Astrocyte of the spinal cord (primary cell): ENCODE data around the gene PRM1.
A peak's percentile ranks its signal among the peaks of the same experiment; 100 is the strongest.

ENCODE experiments used
- DNase-seq: peaks from one replicate; pipeline ENCODE4 v3.0.0; 2011; ENCODE audit warnings: low read depth, low spot score
- H3K4me3 ChIP-seq: 2 replicates; pipeline ENCODE4 v1.5.1; 2011; ENCODE audit warnings: low read depth, mild to moderate bottlenecking, low read length, moderate library complexity
- in situ Hi-C: cut with HindIII; loops from 2 replicates; pipeline ENCODE4 v1.10.0; 2017; ENCODE audit warnings: low sequenced_read_pairs
- TF ChIP-seq, protein P1 (sequence below): IDR thresholded peaks from 2 replicates; pipeline ENCODE4 v1.5.1; 2012; ENCODE audit warnings: low read depth, mild to moderate bottlenecking, low read length, inconsistent platforms

PRM1 gene

DNA sequence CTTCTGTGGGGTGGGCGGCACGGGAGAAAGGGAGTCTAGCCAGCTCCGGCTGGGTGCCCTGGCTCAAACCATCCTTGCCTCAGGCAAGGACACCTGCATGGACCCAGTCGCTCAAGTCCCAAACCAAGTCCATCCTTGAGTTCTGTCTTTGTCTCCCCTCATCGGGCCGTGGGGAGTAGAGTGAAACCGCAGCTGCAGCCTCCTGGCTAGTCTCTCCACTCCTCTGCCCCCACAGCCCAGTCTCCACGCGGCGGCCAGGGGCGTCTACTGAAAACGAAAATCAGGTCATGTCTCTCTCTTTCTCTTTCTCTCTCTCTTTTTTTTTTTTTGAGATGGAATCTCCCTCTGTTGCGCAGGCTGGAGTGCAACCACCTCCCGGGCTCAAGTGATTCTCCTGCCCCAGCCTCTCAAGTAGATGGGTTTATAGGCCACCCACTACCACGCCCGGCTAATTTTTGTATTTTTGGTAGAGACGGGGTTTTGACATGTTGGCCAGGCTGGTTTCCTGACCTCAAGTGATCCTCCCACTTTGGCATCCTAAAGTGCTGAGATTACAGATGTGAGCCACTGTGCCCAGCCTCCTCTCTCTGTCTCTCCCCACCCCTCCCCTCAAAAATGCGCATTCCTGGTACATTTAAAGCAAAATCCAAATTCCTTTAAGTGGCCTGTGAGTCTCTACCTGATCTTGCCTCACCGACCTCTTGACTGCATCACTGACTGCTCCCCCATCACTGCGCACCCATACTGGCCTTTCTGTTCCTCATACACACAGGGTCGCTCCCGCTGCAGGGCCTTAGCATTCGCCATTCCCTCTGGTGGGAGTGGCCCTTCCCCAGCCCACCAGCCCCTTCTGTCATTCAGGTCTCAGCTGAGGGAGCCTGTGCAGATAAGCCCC lies 46.4 kb upstream of the PRM1 start:
- TF ChIP-seq, protein P1, sequence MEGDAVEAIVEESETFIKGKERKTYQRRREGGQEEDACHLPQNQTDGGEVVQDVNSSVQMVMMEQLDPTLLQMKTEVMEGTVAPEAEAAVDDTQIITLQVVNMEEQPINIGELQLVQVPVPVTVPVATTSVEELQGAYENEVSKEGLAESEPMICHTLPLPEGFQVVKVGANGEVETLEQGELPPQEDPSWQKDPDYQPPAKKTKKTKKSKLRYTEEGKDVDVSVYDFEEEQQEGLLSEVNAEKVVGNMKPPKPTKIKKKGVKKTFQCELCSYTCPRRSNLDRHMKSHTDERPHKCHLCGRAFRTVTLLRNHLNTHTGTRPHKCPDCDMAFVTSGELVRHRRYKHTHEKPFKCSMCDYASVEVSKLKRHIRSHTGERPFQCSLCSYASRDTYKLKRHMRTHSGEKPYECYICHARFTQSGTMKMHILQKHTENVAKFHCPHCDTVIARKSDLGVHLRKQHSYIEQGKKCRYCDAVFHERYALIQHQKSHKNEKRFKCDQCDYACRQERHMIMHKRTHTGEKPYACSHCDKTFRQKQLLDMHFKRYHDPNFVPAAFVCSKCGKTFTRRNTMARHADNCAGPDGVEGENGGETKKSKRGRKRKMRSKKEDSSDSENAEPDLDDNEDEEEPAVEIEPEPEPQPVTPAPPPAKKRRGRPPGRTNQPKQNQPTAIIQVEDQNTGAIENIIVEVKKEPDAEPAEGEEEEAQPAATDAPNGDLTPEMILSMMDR = no peak
- H3K4me3 ChIP-seq = no peak overlapping the region
- no peak for DNase-seq
- in situ Hi-C loops = no loop called here

DNA sequence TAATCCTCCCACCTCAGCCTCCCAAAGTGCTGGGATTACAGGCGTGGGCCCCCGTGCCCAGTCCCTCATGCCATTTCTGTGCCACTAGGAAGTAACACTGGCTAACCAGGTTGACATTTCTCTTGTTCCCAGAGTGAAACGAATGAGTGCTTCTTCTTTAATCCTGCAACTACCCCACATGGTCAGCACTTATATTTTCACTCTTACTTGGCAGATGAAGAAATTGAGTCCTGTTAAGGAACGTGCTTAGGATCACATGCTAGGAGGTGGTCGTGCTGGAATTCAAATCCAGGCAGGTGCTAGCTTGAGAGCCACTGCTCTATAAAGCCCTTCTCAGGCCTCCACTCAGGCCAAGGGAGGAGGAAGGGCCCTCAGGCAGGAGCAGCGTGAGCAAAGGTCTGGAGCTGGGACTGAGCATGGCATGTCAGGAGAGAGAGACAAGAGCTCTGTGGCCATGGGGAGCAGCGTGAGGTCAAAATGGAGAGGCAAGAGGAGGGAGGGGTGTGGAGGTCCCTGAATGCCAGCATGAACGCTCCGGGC lies 45.7 kb upstream of the PRM1 start:
- in situ Hi-C loops = no loop called here
- TF ChIP-seq, protein P1 = no peak
- no peak for DNase-seq
- no peak overlapping the region for H3K4me3 ChIP-seq

DNA sequence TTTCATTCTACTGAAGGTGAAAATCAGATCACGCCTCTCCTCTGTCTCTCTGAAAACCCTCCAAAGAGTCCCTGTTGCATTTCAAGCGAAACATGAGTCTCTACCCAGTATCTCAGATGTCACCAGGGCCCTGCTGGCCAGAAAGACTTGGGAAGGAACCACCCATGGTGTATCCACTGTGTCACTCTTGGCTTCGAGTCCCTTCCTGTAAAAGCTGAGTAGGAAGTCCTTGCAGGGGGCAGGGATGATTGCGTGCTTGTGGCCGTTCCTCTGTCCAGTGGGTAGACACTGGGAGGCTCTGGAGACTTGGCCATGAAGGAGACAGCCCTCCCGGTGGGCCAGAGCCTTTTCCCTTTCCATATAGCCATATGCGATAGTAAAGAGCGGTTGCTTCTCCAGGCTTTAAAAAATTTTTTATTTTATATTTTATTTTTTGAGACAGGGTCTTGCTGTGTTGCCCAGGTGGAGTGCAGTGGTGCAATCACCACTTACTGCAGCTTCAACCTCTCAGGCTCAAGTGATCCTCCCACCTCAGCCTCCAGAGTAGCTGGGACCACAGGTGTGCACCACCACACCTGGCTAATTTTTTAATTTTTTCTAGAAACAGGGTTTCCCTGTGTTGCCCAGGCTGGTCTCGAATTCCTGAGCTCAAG lies 45.1 kb upstream of the PRM1 start:
- TF ChIP-seq, protein P1 = no peak
- peak; percentile 27 for DNase-seq
- in situ Hi-C loops = no loop called here

DNA sequence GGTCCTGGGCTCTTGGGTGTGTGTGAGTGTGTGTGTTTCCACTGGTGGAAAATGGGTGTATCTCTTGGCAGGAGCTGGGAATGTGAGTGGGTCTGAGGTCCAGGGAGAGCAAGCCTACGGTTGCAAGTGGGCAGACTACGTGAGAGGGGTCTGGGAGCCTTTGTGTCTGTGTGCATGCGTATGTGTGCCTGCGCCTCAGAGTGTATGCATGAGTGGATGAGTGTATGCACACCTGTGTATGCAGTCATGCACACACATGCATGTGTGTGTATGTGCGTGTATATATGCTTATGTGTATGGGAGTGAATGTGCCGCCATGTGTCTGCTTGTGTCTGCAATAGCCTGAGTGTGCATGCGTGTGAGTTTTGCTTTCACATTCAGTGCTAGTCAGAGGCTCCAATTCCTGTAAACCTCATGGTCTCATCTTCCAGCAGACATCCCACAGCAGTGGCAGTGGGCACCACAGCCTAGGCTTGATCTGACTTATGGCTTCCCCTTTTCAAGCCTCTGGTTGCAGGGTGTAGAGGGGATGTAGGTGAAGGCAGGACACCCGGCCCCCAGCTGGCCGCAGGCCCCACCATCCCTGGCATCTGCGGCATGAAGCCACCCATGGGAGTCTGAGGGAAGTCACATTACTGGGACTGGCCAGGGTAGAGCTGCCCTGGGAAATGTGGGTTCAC lies 44.4 kb upstream of the PRM1 start:
- TF ChIP-seq, protein P1 = no peak
- no peak for DNase-seq
- H3K4me3 ChIP-seq = no peak overlapping the region
- in situ Hi-C loops = no loop called here

More for the DNA sequence above, 45.1 kb upstream of the PRM1 start:
- H3K4me3 ChIP-seq = no peak overlapping the region

DNA sequence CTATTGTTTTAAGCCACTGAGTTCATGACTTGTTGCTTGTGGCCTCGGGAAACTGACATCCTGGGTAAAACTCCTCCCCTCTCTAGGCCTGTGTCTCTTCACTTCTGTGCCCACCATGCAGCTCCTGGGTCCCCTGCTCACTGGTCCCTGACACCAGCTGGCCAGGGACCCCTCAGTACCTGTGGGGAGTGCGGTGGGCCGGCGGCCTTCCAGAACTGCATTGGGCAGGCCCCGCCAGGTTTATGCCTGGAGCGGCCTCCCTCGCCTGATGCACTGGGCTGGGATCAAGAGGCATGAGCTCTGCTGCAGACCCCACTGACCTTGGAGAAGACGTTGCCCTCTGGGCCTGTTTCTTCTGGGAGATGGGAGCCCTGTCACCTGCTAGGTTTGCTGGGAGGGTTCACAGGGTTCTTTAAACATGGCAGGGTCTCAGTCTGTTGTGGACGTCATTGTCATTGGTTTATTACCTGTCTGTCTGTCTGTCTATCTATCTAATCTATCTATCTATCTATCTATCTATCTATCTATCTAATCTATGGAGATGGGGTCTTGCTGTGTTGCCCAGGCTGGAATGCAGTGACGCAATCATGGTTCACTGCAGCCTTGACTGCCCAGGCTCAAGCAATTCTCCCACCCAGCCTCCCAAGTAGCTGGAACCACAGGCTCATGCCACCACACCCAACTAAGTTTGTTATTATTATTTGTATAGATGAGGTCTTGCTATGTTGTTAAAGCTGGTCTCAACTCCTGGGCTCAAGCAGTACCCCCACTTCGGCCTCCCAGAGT lies 42.6 kb upstream of the PRM1 start:
- H3K4me3 ChIP-seq = no peak overlapping the region
- in situ Hi-C loops = no loop called here
- TF ChIP-seq, protein P1 = no peak
- DNase-seq = no peak

DNA sequence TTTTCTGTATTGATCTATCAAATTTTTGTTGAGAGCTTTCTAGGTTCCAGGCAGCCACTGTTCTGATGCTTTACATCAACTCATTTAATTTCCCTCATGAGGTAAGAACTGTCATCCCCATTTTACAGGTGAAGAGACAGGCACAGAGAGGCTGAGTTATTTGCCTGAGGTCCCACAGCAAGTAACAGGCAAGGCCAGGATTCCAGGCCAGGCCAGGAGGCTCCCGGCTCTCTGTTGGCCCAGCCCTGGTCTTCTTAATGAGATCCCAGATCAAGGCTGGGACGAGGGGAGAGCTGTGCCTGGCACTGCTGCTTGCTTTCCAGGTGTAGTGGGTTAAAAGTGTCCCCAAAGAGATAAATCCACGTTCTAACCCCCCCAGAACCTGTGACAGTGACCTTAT lies 41.7 kb upstream of the PRM1 start:
- DNase-seq = no peak
- H3K4me3 ChIP-seq = no peak overlapping the region
- TF ChIP-seq, protein P1 = no peak
- in situ Hi-C loops = no loop called here
